A673 (cell line): ENCODE data around the gene ZW10.

Experiments used
- CTCF ChIP-seq: fragments of 300-800, 200-600 bp; sonication (generic); conservative IDR thresholded peaks from 2 replicates; pipeline ENCODE4 v1.5.1; 2017; ENCODE audit warnings: low read depth, mild to moderate bottlenecking, antibody characterized with exemption, low read length, moderate library complexity, mixed read lengths
- EZH2 ChIP-seq: fragments of 200-600 bp; sonication (generic); IDR thresholded peaks from 2 replicates; pipeline ENCODE4 v1.6.1; 2017; ENCODE audit warnings: borderline replicate concordance, low read depth, mild to moderate bottlenecking, mixed read lengths, antibody characterized with exemption, low read length; ENCODE audit not compliant: poor library complexity, severe bottlenecking

- no peak for TF ChIP-seq CTCF
- TF ChIP-seq EZH2, result no peak
These were observed 83.5 kb downstream of the ZW10 start for GRCh38 chr11:113689768-113690618.
